HepG2 (cell line): Measurements from ENCODE around the gene CCNQ. TPM values are rescaled to one million over a fixed set of nuclear protein-coding genes. Genes with fewer than 3 reads are reported as not detected.
A peak's percentile ranks its signal among the peaks of the same experiment; 100 is the strongest.

Experiments used
- EZH2 ChIP-seq: conservative IDR thresholded peaks from 2 replicates; pipeline ENCODE4 v1.6.1; 2012; ENCODE audit warnings: mild to moderate bottlenecking, low read depth, low read length, moderate library complexity
- KLF13 ChIP-seq: sonication (generic); formaldehyde crosslinking; IDR thresholded peaks from 2 replicates; pipeline ENCODE4 v1.4.0; 2020; ENCODE audit warnings: mild to moderate bottlenecking, missing genetic modification reagents
- MYNN ChIP-seq: sonication (generic); formaldehyde crosslinking; IDR thresholded peaks from 2 replicates; pipeline ENCODE4 v1.4.0; 2020; ENCODE audit warnings: mild to moderate bottlenecking, low read depth, missing genetic modification reagents
- REST ChIP-seq, 2 experiments: IDR thresholded peaks; 2 replicates each; pipeline ENCODE4 v1.6.1; 2011 to 2012; ENCODE audit warnings: low read length in 2 of 2, borderline replicate concordance in 1 of 2, low read depth in 1 of 2, mild to moderate bottlenecking in 1 of 2, moderate library complexity in 1 of 2
- RFXANK ChIP-seq: IDR thresholded peaks from 2 replicates; pipeline ENCODE4 v1.6.1; 2016
- SRSF9 ChIP-seq: fragments of 200-400 bp; formaldehyde crosslinking; IDR thresholded peaks from 2 replicates; pipeline ENCODE4 v1.6.1; 2018; ENCODE audit warnings: borderline replicate concordance, mild to moderate bottlenecking, low read depth, low read length; ENCODE audit not compliant: insufficient read depth, poor library complexity, severe bottlenecking
- TAF15 ChIP-seq: fragments of 200-400 bp; formaldehyde crosslinking; IDR thresholded peaks from one replicate; pipeline ENCODE4 v1.6.1; 2018; ENCODE audit warnings: mild to moderate bottlenecking, low read depth, low read length; ENCODE audit not compliant: poor library complexity, severe bottlenecking
- ZNF557 ChIP-seq: sonication (generic); formaldehyde crosslinking; IDR thresholded peaks from 2 replicates; pipeline ENCODE4 v1.4.0; 2020; ENCODE audit warnings: missing genetic modification reagents
- ZNF772 ChIP-seq: sonication (generic); formaldehyde crosslinking; IDR thresholded peaks from 2 replicates; pipeline ENCODE4 v1.5.0; 2020; ENCODE audit warnings: mild to moderate bottlenecking, missing genetic modification reagents
- ZNF841 ChIP-seq: sonication (generic); formaldehyde crosslinking; IDR thresholded peaks from 2 replicates; pipeline ENCODE4 v1.8.1; 2023; ENCODE audit warnings: missing genetic modification reagents, borderline replicate concordance
- ZNF883 ChIP-seq: sonication (generic); formaldehyde crosslinking; IDR thresholded peaks from 2 replicates; pipeline ENCODE4 v1.5.1; 2020; ENCODE audit warnings: mild to moderate bottlenecking, missing genetic modification reagents; ENCODE audit errors: not compliant biosample characterization
- polyA plus RNA-seq, 8 experiments: library from polyadenylated mRNA; depleted of rRNA in 3 of 8; stranded (reverse) in 7 of 8; unstranded in 1 of 8; fragments of >200 nt; fragmentation: Illumina TruSeq in 4 of 8; extraction: Trizol in 4 of 8; gene quantifications; 2 replicates each; pipeline versions ENCODE4 v1.2.1 to v1.2.3, GENCODE V29; 2011 to 2016; ENCODE audit warnings: low read depth in 4 of 8, missing spikeins in 1 of 8, mixed read lengths in 1 of 8; ENCODE audit not compliant: insufficient read depth in 1 of 8
- total RNA-seq, 5 experiments: library from RNA; depleted of rRNA; stranded (reverse); fragments of >200 nt; fragmentation: Illumina TruSeq; extraction: Trizol; gene quantifications; 2 replicates each; pipeline ENCODE4 v1.2.3, GENCODE V29; 2016; ENCODE audit warnings: low read depth in 1 of 5
- TF ChIP-seq, protein P1 (sequence below): sonication (generic); formaldehyde crosslinking; IDR thresholded peaks from one replicate; pipeline ENCODE4 v1.5.1; 2020; ENCODE audit warnings: mild to moderate bottlenecking, missing genetic modification reagents; ENCODE audit errors: not compliant biosample characterization
- TF ChIP-seq, protein P2 (sequence below): IDR thresholded peaks from 2 replicates; pipeline ENCODE4 v1.6.1; 2016; ENCODE audit warnings: mild to moderate bottlenecking
- TF ChIP-seq, protein P3 (sequence below): sonication (generic); formaldehyde crosslinking; IDR thresholded peaks from 2 replicates; pipeline ENCODE4 v1.4.0; 2020; ENCODE audit warnings: missing genetic modification reagents

Gene CCNQ
- total and polyA plus RNA-seq, 2 of the 13 experiments (the other 11 are each of a cell fraction or from before 2014, with no cell fraction given) = 15.0 to 25.5 TPM

DNA sequence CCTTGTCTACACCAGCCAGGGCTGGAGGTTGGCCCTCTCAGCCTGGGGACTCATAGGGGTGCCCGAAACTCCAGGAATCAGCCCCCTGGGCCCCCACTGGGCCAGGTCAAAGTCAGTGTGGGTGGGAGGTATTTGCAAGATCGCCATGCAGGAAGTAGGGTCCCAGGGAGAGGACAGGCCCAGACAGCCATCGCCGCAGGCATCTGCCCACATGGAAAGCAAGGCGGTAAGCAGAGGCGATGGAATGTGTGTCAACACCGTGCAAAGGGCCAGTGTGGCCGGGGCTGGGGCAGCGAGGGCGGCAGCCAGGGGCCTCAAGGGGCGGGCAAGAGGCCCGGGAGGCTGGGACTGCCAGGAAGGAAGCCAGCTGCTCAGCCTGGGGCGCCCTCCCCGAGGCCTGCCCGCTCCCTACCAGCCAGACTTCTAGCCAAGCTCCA is 28.8 kb upstream of the CCNQ start (continued):
- TF ChIP-seq, protein P1, sequence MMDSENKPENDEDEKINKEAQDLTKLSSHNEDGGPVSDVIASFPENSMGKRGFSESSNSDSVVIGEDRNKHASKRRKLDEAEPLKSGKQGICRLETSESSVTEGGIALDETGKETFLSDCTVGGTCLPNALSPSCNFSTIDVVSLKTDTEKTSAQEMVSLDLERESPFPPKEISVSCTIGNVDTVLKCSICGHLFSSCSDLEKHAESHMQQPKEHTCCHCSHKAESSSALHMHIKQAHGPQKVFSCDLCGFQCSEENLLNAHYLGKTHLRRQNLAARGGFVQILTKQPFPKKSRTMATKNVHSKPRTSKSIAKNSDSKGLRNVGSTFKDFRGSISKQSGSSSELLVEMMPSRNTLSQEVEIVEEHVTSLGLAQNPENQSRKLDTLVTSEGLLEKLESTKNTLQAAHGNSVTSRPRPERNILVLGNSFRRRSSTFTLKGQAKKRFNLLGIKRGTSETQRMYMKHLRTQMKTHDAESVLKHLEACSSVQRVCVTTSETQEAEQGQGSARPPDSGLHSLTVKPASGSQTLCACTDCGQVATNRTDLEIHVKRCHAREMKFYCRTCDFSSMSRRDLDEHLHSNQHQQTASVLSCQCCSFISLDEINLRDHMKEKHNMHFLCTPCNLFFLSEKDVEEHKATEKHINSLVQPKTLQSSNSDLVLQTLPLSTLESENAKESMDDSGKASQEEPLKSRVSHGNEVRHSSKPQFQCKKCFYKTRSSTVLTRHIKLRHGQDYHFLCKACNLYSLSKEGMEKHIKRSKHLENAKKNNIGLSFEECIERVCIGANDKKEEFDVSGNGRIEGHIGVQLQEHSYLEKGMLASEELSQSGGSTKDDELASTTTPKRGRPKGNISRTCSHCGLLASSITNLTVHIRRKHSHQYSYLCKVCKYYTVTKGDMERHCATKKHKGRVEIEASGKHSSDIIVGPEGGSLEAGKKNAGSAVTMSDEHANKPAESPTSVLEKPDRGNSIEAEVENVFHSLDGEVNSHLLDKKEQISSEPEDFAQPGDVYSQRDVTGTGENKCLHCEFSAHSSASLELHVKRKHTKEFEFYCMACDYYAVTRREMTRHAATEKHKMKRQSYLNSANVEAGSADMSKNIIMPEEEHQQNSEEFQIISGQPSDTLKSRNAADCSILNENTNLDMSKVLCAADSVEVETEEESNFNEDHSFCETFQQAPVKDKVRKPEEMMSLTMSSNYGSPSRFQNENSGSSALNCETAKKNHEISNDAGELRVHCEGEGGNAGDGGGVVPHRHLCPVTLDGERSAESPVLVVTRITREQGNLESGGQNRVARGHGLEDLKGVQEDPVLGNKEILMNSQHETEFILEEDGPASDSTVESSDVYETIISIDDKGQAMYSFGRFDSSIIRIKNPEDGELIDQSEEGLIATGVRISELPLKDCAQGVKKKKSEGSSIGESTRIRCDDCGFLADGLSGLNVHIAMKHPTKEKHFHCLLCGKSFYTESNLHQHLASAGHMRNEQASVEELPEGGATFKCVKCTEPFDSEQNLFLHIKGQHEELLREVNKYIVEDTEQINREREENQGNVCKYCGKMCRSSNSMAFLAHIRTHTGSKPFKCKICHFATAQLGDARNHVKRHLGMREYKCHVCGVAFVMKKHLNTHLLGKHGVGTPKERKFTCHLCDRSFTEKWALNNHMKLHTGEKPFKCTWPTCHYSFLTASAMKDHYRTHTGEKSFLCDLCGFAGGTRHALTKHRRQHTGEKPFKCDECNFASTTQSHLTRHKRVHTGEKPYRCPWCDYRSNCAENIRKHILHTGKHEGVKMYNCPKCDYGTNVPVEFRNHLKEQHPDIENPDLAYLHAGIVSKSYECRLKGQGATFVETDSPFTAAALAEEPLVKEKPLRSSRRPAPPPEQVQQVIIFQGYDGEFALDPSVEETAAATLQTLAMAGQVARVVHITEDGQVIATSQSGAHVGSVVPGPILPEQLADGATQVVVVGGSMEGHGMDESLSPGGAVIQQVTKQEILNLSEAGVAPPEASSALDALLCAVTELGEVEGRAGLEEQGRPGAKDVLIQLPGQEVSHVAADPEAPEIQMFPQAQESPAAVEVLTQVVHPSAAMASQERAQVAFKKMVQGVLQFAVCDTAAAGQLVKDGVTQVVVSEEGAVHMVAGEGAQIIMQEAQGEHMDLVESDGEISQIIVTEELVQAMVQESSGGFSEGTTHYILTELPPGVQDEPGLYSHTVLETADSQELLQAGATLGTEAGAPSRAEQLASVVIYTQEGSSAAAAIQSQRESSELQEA = no peak
- TF ChIP-seq ZNF557 (CRISPR knock-in tag) = no peak
- TF ChIP-seq ZNF841 = no peak
- TF ChIP-seq, protein P2, sequence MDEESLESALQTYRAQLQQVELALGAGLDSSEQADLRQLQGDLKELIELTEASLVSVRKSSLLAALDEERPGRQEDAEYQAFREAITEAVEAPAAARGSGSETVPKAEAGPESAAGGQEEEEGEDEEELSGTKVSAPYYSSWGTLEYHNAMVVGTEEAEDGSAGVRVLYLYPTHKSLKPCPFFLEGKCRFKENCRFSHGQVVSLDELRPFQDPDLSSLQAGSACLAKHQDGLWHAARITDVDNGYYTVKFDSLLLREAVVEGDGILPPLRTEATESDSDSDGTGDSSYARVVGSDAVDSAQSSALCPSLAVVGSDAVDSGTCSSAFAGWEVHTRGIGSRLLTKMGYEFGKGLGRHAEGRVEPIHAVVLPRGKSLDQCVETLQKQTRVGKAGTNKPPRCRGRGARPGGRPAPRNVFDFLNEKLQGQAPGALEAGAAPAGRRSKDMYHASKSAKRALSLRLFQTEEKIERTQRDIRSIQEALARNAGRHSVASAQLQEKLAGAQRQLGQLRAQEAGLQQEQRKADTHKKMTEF (CRISPR knock-in tag) = peak; percentile 43; the same call in 1 of the 2 replicates
- no peak for TF ChIP-seq KLF13 (CRISPR knock-in tag)
- TF ChIP-seq TAF15 = no peak
- TF ChIP-seq SRSF9 = no peak
- no peak for TF ChIP-seq ZNF772 (CRISPR knock-in tag)
- no peak for TF ChIP-seq EZH2
- TF ChIP-seq ZNF883 (CRISPR knock-in tag) = no peak
- TF ChIP-seq, protein P3, sequence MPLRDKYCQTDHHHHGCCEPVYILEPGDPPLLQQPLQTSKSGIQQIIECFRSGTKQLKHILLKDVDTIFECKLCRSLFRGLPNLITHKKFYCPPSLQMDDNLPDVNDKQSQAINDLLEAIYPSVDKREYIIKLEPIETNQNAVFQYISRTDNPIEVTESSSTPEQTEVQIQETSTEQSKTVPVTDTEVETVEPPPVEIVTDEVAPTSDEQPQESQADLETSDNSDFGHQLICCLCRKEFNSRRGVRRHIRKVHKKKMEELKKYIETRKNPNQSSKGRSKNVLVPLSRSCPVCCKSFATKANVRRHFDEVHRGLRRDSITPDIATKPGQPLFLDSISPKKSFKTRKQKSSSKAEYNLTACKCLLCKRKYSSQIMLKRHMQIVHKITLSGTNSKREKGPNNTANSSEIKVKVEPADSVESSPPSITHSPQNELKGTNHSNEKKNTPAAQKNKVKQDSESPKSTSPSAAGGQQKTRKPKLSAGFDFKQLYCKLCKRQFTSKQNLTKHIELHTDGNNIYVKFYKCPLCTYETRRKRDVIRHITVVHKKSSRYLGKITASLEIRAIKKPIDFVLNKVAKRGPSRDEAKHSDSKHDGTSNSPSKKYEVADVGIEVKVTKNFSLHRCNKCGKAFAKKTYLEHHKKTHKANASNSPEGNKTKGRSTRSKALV (CRISPR knock-in tag) = no peak
- TF ChIP-seq RFXANK (CRISPR knock-in tag) = no peak; the same call in 1 of the 2 replicates
- no peak for TF ChIP-seq MYNN (CRISPR knock-in tag)
- TF ChIP-seq REST (IDR thresholded peaks at IDR 0.05; ENCODE audit: borderline replicate concordance in 1 of 2, low read depth in 1 of 2, low read length in 2 of 2) = no peak
